Keratinocyte (primary cell): ENCODE data around the gene PTPRN2.

Experiments
- CTCF ChIP-seq, 3 experiments: IDR thresholded peaks in 1 of 3; conservative IDR thresholded peaks in 1 of 3; optimal IDR thresholded peaks in 1 of 3; 2 replicates in 2 of 3; 3 replicates in 1 of 3; pipeline versions ENCODE3 to v1.5.1; 2011; ENCODE audit warnings: low read length in 3 of 3, mild to moderate bottlenecking in 3 of 3, moderate library complexity in 2 of 3, control low read depth in 1 of 3, inconsistent platforms in 1 of 3; ENCODE audit not compliant: insufficient read depth in 2 of 3; ENCODE audit errors: extremely low read depth in 1 of 3
- EZH2 ChIP-seq: IDR thresholded peaks from one replicate; pipeline ENCODE4 v1.6.1; 2012; ENCODE audit warnings: inconsistent platforms, mild to moderate bottlenecking, low read length, moderate library complexity

DNA sequence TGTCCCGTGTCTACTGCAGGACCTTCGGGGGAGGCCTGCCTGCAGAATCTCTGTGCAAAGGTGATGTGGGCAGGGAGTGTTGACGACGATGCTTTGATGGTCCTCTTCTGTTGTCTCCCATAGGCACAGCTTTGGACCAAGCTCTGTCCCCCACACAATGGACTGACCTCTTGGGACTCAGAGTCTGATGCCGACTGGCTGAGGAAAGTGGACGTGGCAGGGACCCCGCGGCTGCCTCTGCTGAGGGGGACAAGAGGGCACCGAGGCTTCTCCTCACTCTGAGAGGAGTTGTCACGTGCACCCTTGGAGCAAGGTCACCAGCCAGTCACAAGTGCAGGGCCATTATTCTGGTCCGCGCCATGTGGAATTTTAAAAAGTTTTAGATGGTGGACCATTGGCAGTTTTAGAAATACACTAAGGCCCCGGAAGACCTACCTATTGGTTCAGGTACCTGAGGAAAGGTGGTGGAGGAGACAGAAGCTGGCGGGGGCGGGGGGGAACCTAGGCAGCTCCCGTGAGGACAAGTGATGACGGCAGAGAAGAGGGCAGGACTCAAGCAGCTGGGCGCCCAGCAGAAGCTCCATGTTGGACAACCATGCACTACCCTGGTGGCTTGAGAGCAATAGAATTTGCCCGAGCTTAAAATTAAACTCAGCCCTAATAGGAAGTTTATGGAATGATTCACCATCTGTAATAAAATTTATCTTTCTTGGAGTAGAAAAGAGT lies 331.4 kb downstream of the PTPRN2 start:
- TF ChIP-seq CTCF (optimal IDR thresholded peaks at IDR 0.05 in 1 of 3, IDR thresholded peaks at IDR 0.05 in 1 of 3, conservative IDR thresholded peaks at IDR 0.05 in 1 of 3; ENCODE audit: extremely low read depth in 1 of 3, insufficient read depth in 2 of 3, low read length in 3 of 3) (no peak), EZH2 (no peak)
